ENCODE data around the gene NLRC5.
"Not testable (repeated sequence)": the region's sequence is repeated elsewhere in the genome, so short reads cannot be mapped to it uniquely, and the experiment has no call there.

Gene NLRC5

DNA sequence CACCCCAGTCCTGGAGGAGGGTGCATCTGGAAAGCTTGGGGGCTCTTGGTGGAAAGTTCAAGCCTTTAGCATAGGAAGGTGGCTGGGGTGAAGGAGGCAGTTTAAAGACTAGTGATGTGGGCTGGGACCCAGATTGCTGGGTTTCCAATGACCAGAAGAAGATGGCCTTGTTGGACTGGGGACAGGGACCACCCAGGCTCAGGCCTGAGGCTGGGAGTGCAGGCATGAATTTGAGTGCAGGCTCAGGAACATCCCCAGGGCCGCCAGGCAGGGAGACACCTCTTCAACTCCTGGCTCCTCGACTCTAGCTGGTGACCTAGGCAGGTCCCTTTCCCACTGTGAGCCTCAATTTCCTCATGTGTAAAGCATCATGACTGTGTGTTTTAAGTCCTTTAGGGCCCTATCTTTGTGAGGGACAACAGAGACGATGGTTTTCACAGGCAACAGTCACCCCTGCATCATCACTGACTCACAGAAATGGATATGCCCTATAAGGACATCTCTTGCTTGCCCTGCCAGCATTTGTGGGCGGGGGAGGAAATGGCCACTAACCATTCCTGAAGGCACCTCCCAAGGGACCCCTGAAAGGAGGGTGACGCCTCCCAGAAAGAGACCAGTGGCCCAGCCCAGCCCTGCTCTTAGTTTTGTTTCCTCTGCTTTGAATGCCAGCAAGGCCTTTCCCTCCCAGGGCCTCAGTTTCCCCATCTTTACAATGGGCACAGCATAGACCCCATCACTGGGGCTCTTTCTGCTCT is 11.1 kb downstream of the NLRC5 start:
- no peak for DNase-seq

DNA sequence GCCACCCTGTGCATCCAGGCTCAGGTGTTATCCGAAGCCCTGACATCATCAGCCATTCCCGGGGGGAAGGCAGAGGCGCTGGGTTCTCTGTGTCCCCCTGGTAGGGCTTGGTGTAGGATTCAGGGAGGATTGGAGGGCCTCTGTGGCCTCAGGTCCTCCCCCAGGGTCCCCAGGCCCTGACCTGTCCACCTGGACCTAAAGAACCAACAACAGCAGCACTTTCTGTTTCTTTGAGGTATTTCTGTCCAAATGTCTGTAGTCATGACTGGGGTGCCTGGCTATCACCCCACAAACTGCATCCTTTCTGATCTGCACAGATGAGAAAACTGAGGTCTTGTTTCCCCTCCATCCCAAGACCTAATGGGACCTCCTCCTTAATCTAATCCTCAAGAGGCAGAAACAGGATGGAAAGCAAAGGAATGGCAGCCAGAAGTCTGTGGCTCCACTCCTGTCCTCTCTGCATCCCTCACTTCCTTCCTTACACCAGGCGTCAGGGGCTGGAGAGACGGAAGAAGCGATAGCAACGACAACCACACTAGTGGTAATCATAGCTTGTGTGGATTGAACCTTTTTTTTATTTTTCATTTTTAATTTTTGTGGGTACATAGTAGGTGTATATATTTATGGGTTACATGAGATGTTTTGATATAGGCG is 11.8 kb downstream of the NLRC5 start:
- DNase-seq = no peak

DNA sequence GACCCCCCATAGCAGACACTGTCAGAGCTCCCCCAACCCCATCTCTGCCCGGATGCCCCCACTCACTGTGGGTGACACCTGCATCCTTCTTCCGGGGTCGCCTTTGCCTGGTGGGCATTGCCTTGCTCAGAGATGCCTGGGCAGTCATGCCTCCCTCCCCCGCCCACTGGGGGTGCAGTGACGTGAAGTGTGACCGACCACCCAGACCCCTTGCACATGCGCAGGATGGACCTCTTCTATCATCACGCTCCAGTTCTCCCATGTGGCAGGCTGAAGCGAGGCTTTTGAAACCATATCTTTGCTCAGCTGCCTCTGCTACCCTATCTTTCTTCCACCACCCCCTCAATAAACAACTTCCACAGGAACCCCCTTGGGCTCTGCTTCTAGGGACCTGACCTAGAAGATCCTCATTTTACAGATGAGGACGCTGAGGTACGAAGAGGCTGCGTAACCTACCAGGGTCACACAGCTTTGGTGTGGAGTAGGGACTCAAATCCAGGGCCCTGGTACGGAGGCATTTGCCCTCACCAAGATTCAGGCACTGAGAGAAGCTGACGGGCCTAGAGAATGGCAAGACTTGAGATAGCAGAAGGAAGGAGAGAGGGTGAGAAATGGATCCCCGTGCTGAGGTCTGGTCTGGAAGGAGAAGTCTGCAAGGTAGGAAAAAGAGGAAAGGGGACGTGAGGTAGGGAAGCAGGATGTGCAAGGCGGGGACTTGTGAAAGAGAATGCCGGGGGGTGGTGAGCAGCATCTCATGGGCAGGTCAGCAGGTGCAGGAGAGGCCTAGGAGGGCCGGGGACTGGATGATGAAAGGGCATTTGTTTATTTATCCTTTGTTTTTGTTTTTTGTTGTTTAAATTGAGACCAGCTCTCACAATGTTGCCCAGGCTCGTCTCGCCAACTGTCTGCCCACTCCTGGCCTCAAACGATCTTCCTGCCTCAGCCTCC is 14.4 kb downstream of the NLRC5 start:
- no peak for DNase-seq

DNA sequence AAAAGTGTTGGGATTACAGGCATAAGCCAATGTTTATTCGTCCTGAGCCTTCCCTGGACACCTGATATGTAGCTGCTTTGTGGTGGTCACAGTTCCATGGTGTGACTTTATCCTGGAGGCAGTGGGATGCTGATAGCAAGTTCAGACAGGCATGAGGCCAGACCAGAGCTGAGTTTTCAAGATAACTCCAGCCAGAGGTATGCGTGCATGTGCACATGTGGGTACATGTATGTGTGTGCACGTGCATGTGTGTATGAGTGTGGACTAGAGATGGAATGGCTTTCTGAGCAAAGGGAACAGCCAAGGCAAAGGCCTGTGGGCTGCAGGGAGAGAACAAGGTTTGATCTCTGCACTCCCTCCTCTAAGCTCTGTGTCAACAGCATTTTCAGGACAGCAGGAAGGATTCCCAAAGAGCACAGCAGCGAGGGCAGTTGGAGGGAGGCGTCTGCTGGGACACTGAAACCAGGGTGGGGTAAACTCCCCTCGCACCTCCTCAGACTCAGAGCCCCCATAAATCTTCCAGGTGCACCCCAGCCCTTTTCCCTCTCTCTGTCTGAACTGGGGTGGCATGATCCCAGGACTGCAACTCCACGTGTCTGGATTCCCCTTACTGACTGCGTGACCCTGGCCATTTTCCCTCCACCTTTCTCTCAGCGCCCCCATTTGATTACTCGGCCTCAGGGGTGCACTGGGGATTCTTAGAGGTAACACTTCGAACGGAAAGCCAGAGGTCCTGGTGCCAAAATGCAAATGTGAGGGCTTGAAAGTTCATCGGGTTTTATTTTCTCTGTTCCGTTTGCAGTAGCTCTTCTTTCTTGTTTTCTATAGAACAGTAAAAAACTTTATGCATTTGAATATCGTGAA is 15.3 kb downstream of the NLRC5 start:
- DNase-seq = no peak

DNA sequence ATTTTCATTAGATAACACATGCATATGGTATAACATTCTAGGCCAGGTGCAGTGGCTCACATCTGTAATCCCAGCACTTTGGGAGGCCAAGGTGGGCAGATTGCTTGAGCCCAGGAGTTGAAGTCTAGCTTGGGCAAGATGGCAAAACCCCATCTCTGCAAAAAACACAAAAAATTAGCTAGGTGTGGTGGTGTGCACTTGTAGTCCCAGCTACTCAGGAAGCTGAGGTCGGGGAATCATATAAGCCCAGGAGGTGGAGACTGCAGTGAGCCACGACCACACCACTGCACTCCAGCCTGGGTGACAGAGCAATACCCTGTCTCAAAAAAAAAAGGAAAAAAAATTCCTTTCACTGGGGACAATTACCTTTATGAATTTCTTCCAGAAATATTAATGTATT is 16.2 kb downstream of the NLRC5 start:
- DNase-seq = not testable (repeated sequence)

DNA sequence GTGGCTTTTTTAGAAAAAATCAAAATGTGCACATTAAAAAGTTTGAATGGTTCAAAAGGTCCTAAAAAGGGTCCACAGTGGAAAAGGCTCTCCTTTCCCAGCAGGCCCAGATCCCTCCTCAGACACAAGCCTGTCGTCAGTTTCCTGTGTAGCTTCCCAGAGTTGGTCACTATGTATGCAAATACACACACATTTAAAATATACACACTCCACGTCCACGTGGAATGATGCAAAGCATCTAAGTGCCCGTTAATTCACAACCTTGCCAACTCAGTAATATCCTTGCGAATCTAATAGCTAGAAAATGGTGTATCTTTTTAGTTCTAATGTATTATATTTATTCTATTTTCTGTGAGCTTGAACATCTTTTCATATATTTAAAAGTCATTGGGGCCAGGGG is 17.7 kb downstream of the NLRC5 start:
- DNase-seq = no peak

DNA sequence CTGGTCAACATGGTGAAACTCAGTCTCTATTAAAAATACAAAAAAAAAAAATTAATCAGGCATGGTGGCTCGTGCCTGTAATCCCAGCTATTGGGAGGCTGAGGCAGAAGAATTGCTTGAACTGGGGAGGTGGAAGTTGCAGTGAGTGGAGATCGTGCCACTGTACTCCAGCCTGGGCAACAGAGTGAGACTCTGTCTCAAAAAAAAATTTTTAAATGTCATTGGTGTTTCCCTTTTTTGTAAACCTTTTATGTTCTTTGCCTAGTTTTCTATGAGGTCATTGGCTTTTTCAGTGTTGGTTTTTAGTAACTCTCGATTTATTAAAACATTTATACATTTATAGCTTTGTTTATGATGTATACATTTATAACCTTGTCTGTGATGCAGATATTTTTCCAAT is 18.2 kb downstream of the NLRC5 start:
- no peak for DNase-seq

DNA sequence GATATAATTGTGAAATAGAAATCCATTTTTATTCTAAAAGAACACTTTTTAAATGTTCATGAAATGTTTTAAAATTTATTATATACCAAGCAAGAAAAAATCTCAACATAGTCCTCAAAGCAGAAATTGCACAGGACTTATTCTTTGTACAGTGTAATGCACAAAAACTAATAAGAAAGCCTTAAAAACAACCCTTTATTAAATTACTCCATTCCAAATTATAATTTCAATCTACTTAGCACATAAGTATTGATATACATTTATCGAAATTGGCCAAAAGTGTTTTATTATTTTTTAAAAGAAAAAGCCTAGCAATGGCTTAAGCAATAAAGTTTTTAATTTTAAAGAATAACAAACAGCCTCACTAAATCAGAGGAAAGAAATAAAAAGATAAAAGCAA is 19.1 kb downstream of the NLRC5 start:
- no peak for DNase-seq

DNA sequence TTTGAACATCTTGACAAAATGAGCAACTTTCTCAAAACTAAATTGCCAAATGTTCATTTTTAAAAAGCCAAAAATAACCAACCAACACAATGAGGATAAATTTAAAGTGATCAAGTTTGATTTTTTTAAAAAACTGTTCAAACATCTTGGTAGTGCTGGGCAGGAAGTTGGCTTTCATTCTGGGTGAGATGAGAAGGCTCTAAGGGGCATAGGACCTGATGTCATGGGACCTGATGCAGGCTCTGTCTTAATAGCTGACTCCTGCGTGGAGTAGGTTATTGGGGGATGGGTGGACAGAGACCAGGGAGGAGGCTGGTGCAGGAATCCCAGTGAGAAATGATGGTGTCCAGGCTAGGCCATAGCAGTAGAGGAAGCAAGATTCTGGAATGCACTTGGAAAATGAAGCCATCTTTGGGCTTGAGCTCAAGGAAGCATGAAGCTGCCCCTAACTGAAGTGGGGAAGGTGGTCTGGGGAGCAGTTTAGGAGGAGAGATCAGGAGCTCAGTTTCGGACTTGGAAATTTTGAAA is 20.4 kb downstream of the NLRC5 start:
- no peak for DNase-seq

DNA sequence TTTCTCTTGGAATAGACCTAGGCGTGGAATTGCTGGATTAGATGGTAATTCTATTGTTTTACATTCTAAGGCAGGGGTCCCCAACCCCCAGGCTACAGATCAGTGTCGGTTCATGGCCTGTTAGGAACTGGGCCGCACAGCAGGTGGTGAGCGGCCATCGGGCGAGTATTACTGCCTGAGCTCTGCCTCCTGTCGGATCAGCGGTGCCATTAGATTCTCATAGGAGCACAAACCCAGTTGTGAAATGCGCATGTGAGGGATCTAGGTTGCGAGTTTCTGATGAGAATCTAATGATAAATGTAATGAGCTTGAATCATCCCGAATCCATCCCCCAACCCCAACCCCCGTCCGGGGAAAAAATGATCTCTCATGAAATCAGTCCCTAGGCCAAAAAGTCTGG is 23.0 kb downstream of the NLRC5 start:
- no peak for DNase-seq

DNA sequence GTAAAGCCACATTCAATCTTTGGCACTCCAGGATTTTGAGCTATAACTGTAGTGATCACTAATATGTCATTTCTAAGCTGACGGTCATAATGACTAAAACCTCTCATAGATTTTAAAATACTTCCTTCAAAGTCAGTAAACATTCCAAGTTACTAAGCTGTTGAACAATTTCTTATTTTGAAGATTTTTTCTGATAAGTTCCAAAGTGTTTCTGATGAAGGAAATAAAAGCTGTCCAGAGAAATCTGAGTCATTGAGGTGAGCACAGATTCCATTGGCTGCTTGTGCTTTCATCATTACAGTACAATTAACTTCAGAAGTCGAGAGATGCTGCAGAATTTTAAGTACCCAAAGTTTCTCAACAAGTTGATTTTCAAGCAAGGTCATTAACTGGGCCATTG is 23.9 kb downstream of the NLRC5 start:
- DNase-seq = no peak

DNA sequence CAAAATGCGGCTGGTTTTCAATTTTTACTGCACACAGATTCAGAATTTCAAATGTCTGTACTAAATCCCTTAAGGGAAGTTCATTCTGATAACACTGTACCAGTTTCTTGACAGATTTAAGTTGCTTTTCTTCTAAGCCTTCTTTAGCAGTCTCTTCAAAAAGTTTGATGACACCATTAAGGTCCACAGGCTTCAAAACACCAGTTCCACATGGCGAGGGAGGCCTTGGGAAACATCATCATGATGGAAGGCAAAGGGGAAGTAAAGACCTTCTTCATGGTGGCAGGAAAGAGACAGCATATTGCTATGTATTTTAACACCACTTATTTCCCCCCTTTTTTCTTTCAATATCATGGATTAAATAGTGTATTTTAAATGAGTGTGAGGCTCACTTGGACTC is 24.5 kb downstream of the NLRC5 start:
- DNase-seq = no peak

DNA sequence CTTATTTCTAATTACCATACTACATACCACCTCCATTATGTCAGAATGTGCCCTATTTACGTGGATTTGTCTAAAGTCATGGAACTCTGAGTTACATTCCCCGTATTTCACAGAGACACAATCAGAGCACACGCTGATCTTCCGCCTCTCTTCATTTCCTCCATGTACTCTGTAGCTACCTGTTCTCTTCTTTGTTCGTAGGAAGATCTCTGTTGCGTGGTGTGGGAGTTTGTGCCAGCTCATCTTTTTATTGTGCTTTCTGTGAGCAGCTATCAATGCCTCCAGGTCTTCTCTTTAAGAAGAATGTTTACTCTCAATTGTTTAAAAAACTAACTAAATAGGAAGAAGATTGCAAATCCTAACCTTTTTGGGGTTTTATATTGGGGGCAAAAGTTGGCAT is 26.9 kb downstream of the NLRC5 start:
- peak in 18 of 56 donors; percentile 0 to 63 (median 18) for DNase-seq

DNA sequence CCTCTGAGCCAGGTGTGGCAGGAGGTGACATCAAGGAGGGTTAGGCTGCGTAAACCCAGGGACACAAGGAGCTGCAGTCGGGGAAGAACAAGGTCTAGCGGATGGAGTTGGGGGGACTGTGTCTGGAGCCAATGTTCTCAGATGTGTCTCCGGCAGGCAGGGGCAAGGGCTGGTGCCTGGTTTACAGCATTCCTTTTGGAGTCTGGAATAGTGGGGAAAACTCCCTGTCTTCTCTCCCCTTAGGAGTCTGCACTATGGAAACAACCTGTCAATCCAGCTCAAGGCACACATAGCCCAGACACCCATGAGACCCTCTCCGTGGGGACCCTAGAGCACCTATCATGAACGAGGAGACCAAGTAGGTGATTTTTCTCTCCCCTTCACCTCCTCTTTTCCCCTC is 27.5 kb downstream of the NLRC5 start:
- peak in 1 of 56 donors; percentile 16 for DNase-seq

DNA sequence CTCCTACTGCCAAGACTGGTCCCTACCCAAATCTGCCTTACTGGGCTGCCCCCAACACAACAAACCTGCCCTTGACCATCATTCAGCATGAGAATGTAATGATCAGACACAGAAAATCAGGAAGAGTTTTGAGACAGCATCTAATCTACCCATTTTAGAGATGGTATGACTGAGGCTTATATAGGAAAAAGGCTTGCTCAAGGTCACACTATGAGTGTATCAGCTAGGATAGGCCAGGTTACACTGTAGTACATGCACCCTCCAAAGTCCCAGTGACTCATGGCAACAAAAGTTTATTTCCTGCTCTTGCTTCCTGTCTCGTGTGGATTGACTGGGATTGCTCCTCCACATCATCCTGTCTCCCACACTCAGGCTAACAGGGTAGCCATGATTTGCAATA is 27.9 kb downstream of the NLRC5 start:
- no peak for DNase-seq

DNA sequence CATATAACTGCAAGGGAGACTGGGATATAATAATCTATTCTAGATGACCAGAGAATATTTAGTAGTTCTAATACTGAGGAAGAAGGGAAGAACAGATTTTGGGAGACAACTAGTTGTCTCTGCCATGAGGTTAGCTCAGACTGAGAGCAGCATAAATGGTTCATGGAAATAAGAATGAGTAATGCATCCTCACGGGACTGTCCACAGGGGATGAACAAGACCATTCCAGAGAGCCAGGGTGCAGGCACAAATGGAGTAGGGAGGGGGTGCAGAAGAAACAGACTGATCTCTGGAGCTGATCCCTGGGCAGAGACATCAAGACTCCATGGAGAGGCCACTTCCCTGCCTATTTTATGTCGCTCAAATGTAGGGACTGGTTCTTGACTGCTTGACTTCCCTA is 30.4 kb downstream of the NLRC5 start:
- no peak for DNase-seq

DNA sequence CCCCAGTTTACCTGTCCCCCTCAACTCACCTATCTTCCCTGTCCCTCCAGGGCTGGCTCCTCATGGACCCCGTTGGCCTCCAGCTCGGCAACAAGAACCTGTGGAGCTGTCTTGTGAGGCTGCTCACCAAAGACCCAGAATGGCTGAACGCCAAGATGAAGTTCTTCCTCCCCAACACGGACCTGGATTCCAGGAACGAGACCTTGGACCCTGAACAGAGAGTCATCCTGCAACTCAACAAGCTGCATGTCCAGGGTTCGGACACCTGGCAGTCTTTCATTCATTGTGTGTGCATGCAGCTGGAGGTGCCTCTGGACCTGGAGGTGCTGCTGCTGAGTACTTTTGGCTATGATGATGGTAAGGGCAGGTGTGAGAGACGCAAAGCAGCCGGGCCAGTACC is 31.3 kb downstream of the NLRC5 start:
- DNase-seq = no peak

DNA sequence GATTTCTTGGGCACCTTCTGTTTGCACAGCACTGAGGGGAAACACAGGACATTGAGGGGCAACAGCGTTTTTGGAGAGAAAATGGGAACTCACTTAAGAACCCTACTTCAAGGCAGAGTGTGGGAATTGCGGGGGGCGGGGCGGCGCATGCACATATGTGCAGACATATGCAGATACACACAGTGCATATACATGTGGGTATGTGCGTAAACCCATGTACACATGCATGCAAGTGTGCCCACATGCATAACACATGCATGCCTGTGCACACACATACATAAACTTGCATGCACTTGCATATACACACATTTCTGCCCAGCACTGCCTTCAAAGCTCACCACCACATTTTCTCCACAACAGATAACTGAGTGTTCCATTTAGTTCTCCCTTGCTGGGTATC is 32.4 kb downstream of the NLRC5 start:
- DNase-seq = no peak

DNA sequence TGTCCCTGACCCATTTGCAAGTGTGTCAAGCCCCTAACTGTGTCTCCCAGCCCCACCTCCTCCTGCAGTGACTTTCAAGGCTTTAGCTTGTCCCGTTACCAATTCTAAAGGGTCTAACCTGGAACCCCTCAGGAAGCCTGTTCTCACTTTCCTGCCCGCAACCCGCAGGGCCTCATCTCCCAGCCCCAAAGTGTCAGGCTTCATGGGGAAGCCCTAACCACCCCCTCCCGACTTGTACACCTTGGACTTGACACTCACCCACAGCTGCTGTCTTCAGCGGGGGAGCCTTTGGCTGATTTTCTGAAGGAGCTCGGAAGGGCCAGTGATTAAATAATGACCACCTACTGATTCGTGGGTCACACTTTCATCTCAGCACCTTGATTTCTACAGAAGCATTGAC is 33.1 kb downstream of the NLRC5 start:
- no peak for DNase-seq

DNA sequence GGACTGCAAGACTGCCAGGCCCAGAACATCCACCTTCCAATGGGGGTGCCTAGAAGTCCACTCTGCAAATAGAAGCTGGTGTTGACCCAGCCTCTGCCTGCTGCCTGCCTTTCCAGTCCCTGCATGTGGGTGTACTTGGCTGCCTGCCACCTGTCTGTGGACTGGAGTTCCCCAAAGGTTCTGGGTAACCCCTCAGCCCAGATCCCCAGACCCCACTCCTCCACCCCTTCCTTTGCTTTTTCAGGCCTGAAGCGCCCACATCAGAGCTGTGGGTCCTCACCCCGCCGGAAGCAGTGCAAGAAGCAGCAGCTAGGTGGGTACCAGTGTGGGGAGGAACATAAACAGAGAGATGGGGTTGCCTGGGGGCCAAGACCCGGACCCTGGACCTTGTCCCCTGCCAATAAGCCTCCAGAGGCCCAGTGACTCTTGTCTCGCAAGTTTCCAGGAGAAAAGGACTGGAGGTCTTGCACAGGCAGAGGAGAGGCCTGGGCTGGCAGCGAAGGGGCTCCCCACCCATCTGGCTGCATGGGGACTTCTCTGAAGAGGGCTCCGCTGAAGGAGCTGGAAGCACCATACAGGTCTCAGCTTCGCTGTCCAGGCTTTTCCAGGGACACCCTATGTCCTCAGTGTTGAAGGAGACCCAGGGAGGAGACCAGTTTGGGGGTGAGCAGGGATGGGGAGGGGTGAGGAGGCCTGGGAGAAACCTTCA is 34.3 kb downstream of the NLRC5 start:
- DNase-seq = no peak

Data from nucleus accumbens (tissue), 56 donors.